ENCODE data around the gene TLCD5.

The TLCD5 gene

GRCh38 chr11:120326228-120326627, 1.1 kb downstream of the TLCD5 start:
- TF ChIP-seq ZNF274 (IDR thresholded peaks at IDR 0.05; ENCODE audit: low read depth, low read length): no peak
- H3K4me3 ChIP-seq (ENCODE audit: low read length): peak overlapping the region; percentile 72; the same call in 1 of the 2 replicates

- no peak overlapping the region for H3K4me3 ChIP-seq (ENCODE audit: low read length)
- no peak for TF ChIP-seq ZNF274 (IDR thresholded peaks at IDR 0.05; ENCODE audit: low read depth, low read length)
Measured at GRCh38 chr11:120326845-120327281, 1.8 kb downstream of the TLCD5 start.

- TF ChIP-seq ZNF274 (IDR thresholded peaks at IDR 0.05; ENCODE audit: low read depth, low read length): no peak
- H3K4me3 ChIP-seq (ENCODE audit: low read length): no peak overlapping the region
Measured at GRCh38 chr11:120327311-120327710, 2.2 kb downstream of the TLCD5 start.

- TF ChIP-seq ZNF274 (IDR thresholded peaks at IDR 0.05; ENCODE audit: low read depth, low read length): no peak
- no peak overlapping the region for H3K4me3 ChIP-seq (ENCODE audit: low read length)
Measured at GRCh38 chr11:120329556-120329955, 4.5 kb downstream of the TLCD5 start.

- no peak overlapping the region for H3K4me3 ChIP-seq (ENCODE audit: low read length)
- TF ChIP-seq ZNF274 (IDR thresholded peaks at IDR 0.05; ENCODE audit: low read depth, low read length): no peak
Measured at GRCh38 chr11:120330045-120330444, 4.9 kb downstream of the TLCD5 start.

GRCh38 chr11:120331301-120331996, 6.3 kb downstream of the TLCD5 start:
- no peak for TF ChIP-seq ZNF274 (IDR thresholded peaks at IDR 0.05; ENCODE audit: low read depth, low read length)
- H3K4me3 ChIP-seq (ENCODE audit: low read length): no peak overlapping the region

GRCh38 chr11:120332822-120333716, 8.0 kb downstream of the TLCD5 start:
- no peak for TF ChIP-seq ZNF274 (IDR thresholded peaks at IDR 0.05; ENCODE audit: low read depth, low read length)
- no peak overlapping the region for H3K4me3 ChIP-seq (ENCODE audit: low read length)

GRCh38 chr11:120333801-120334200, 8.7 kb downstream of the TLCD5 start:
- H3K4me3 ChIP-seq (ENCODE audit: low read length): no peak overlapping the region
- no peak for TF ChIP-seq ZNF274 (IDR thresholded peaks at IDR 0.05; ENCODE audit: low read depth, low read length)

GRCh38 chr11:120334332-120334731, 9.2 kb downstream of the TLCD5 start:
- H3K4me3 ChIP-seq (ENCODE audit: low read length): no peak overlapping the region
- TF ChIP-seq ZNF274 (IDR thresholded peaks at IDR 0.05; ENCODE audit: low read depth, low read length): no peak

GRCh38 chr11:120334894-120335462, 9.9 kb downstream of the TLCD5 start:
- no peak for TF ChIP-seq ZNF274 (IDR thresholded peaks at IDR 0.05; ENCODE audit: low read depth, low read length)

GRCh38 chr11:120335556-120335907, 10.4 kb downstream of the TLCD5 start:
- H3K4me3 ChIP-seq (ENCODE audit: low read length): peak overlapping the region; percentile 75
- no peak for TF ChIP-seq ZNF274 (IDR thresholded peaks at IDR 0.05; ENCODE audit: low read depth, low read length)

More at GRCh38 chr11:120334894-120335462, 9.9 kb downstream of the TLCD5 start:
- peak overlapping the region; percentile 32; the same call in 1 of the 2 replicates for H3K4me3 ChIP-seq (ENCODE audit: low read length)

GRCh38 chr11:120335908-120336640, 11.0 kb downstream of the TLCD5 start, which contains the start of gene ARHGEF12:
ARHGEF12 (plus strand) TSS chr11:120336413; CDS start chr11:120337244, 831 bp downstream.
- no peak for TF ChIP-seq ZNF274 (IDR thresholded peaks at IDR 0.05; ENCODE audit: low read depth, low read length)

GRCh38 chr11:120336641-120337354, 11.7 kb downstream of the TLCD5 start:
- TF ChIP-seq ZNF274 (IDR thresholded peaks at IDR 0.05; ENCODE audit: low read depth, low read length): no peak
- H3K4me3 ChIP-seq (ENCODE audit: low read length): peak overlapping the region; percentile 75

More at GRCh38 chr11:120335908-120336640, 11.0 kb downstream of the TLCD5 start, which contains the start of gene ARHGEF12:
- H3K4me3 ChIP-seq (ENCODE audit: low read length): peak within 1 kb of the TSS; percentile 75

Measured in GM08714 (cell line).